LHCN-M2 (cell line): ENCODE measurements around the gene IGFLR1. TPM values are rescaled to one million over a fixed set of nuclear protein-coding genes. Genes with fewer than 3 reads are reported as not detected.
"Not testable (repeated sequence)": the region's sequence is repeated elsewhere in the genome, so short reads cannot be mapped to it uniquely, and the experiment has no call there.

Experiments used
- DNase-seq: peaks from one replicate; pipeline ENCODE4 v3.0.0-alpha.2; 2012; ENCODE audit warnings: low read depth
- total RNA-seq: library from RNA; depleted of rRNA; stranded (reverse); fragments of >200 nt; gene quantifications from 2 replicates; pipeline ENCODE4 v1.2.3, GENCODE V29; 2014; rRNA removed

Gene IGFLR1
- total RNA-seq, 1 experiment from 2014 or later, result 11.7 TPM

DNA sequence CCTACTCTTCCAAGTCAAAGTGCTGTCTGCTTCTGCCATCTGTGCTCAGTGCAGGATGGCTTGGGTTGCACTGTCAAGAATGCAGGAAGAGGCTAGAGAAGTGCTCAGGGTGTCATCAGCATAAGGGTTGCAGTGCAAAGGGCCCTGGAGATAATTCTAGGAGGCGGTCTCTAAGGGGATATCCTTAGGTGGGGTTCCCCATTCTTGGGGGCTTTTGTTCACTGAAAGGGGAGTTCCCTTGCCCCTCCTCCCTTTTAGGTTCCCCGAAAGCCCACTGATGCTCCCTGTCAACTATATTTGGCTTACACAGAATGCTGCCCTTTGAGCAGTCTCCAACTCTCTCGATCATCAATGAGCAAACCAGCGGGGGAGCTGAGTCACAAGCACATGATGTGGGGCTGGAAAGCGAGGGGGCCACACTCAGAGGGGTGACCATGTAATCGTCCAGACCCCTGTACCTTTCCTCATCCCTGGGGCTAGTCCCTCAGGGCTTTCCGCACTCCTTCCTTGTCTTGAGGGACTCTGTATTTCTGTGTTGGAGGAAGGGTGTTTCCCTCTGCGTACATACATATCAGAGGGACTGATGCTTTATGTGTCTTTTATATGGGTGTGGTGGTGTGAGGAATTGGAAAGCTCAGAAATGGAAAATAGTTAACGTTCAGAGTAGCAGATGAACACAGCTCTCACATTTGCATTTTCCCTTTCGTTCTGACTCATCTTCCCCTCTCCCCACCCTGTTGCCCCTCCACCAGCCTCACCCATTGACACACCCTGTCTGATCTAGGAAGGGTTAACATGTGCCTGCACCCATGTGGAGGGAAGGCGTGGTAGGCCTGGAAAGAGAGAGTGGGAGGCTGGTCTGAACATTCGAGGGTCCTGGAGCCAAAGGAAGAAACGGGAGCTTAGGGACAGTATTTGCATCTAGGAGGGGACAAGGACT, 31.2 kb downstream of the IGFLR1 start:
- no peak for DNase-seq

DNA sequence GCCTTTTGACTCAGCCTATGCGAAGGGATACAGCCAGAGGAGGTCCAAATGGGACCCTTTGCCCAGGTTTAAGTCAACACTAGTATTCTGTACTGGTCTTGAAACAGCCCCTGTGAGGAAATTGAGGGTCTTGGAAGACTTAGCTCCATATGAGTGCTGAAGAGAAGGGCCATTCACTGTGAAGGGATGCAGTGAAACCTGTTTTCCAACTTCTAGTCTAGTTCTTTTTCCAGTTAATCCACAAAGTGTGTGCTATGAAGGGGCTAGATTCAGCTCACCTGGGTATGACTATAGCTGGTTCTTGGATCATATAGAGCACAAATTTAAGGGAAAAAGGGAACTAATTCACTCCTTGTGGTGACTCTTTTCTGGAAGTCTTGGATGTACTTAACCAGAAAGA, 33.9 kb downstream of the IGFLR1 start:
- DNase-seq, result no peak

DNA sequence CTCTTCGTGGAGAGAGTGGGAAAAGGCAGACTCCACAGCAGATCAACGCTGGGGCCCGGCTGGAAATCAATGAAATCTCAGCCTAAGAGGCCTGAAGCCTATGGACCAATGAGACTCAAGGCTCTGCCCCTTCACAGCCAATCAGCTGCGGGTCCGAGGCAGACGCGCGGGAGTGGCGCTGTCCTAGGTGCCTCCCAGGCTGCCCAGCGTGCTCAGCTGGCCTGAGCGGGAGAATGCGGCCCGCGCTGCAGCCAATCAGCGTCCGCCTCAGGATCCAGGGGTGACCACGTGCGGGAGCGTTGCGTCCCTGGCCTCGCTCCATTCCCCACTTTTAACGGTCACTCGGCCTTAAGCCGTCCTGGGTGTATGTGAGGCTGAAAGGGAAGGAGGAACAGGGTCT, 38.0 kb downstream of the IGFLR1 start, which contains the start of gene ZBTB32:
Gene ZBTB32, plus strand, starts transcription at position 341 of the 400 bp plus-strand sequence. CDS start 10,069 bp downstream, outside the sequence.
- peak; percentile 40 for DNase-seq

DNA sequence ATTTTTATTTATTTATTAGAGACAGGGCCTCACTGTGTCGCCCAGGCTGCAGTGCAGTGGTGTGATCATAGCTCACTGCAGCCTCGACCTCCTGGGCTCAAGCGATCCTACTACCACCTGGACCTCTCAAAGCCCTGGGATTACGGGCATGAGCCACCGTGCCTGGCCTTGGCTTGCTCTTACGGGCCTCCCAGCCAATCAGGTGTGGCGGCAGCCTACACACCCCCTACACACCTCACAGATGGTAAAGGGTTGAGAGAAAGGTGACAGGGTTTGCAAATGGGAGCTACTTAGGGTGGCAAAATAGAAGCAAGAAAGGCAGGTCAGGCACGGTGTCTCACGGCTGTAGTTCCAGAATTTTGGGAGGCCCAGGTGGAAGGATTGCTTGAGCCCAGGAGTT, 38.9 kb downstream of the IGFLR1 start:
- DNase-seq, result no peak

DNA sequence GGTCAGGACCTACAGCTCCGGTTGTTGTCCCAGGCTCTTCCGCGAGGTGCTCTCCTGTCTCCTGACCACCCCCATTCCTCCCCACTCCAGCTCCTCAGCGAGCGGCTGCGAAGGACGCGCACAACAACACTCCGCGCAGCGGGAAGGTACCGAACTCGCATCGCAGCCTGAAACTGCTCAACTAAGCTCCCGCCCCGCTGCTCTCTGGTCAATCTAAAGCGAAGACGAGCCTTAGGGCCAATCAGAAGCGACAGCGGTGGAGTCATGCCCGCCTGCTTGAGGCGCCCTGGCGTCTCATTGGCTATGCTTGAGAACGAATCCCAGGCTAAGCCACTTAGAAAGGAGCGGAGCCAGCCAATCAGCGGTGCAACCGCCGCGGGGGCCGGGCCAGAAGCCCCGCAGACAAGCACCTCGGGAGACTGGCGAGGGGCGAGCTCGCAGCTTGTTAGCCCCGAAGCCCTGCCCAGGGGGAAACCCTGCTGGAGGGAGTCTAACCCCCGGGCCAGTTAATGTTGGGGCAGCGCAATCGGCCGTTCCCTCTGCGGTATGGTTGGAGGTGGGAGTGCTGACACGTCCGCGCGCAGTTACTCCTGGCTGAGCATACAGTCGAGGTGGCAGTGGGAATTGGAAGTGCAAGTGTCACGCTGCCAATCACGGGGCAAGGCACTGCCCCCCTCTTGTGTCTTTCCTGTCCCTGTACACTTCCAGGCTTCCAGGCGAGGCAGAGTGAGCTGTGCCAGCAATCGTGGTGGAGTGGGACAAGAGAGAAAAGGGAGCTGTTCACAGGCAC, 39.8 kb downstream of the IGFLR1 start:
- peak; percentile 95 for DNase-seq

DNA sequence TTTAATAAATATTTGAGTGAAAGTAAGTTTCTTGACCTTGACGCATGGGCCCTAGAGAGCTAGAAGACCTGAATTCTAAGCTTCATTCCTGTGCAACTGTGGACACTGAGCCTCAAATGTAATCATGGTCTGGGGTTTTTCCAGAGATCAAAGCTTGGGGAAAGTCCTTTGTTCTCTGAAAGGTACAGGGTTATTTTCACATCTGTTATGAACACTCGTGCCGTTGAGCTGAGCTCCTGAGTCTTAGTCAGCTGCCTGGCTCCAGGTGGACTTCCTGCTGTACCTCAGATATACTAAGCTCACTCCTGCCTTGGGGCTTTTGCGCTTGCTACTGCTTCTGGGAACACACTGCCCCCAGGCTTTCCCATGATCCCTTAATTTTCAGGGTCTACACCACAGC, 45.4 kb downstream of the IGFLR1 start:
- DNase-seq, result no peak

DNA sequence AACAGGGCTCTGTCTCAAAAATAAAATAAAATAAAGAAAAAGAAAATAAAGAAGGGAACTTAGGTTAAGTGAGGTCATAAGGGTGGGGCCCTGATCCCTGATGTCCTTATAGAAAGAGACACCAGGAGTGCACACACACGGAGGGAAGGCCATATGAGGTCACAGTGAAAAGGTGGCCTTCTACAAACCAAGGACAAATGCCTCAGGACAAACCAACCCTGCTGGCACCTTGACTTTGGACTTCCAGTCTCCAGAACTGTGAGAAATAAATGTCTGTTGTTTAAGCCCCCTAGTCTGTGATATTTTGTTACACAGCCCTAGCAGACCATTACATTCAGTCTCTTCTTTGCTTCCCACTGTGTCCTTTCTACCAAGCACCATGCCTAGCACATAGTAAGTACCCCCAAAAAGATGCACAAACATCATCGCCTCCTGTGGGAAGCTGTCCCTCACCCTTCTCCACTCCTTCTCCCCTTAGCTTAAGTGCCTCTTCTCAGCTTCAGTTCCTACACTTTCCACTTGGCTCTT, 46.3 kb downstream of the IGFLR1 start:
- no peak for DNase-seq

DNA sequence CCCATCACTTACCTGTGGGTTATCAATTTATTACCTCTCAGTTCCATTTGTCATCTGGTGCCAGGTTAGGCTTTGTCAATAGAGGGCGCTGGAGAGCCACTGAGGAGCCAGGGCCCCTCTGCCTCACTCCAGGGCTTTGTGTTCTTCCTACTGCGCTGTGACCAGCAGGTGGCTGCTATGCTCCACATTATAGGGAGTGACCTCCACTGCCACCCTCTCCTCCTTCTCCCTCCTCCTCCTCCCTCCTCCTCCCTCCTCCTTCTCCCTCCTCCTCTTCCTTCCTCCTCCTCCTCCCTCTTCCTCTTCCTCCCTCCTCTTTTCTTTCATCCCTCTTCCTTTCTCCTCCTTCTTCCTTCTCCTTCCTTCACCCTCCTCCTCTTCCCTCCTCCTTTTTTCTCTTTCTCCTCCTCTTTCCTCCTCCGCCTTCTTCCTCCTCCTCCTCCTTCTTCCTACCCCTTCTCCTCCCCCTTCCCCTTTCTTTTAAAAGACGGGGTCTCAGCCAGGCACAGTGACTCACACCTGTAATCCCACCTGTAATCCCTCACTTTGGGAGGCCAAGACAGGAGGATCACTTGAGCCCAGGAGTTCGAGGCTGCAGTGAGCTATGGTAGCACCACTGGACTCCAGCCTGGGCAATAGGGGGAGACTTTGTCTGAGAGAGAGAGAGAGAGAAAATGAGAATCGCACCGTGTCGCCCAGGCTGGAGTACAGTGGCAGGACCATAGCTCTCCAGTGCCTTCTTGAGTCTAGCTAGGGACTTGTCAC, 48.2 kb downstream of the IGFLR1 start:
- DNase-seq, result peak; percentile 83

DNA sequence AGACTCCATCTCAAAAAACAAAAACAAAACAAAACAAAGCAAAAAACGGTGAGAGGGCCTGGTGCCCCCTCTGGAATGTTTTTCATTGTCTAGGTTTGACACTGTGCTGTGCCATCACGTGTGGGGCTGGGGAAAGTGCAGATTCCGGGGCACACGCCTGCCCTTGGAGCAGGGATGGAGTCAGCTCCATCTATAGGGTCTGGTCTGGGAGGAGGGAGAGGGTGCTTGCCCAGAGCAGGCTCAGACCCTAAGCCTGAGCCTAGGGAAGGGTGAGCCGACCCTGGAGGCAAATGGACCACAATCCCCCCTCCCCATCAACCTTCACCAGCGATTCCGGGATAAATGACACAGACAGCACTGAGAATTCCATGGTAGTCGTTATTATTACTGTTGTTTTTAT, 48.8 kb downstream of the IGFLR1 start:
- DNase-seq, result no peak

DNA sequence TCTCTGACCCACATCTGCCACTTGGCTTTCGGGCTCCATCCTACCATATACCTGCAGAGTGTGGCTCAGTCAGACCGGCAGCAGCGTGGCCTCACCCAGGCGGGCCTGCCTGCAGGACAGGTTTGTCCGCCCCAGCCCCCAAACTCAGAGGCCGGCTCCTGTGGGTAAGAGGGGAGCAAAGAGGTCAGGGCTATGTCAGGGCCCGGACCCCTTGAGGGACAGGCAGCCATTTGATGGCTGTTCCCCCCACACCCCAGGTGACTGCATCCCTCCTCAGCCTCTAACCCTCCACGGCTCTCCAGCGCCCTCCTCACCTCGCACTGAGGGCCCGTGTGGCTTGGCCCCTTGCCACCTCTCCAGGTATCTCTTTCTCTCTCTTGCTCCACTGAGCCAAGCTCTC, 50.2 kb downstream of the IGFLR1 start:
- DNase-seq, result no peak

DNA sequence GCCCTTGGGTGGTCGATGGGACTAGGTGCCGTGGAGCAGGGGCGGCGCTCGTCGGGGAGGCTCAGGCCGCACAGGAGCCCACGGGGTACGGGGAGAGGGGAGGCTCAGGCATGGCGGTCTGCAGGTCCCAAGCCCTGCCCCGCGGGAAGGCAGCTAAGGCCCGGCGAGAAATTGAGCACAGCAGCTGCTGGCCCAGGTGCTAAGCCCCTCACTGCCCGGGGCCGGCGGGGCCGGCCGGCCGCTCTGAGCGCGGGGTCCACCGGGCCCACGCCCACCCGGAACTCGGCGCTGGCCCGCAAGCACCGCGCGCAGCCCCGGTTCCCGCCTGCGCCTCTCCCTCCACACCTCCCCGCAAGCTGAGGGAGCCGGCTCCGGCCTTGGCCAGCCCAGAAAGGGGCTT, 51.1 kb downstream of the IGFLR1 start:
- not testable (repeated sequence) for DNase-seq

DNA sequence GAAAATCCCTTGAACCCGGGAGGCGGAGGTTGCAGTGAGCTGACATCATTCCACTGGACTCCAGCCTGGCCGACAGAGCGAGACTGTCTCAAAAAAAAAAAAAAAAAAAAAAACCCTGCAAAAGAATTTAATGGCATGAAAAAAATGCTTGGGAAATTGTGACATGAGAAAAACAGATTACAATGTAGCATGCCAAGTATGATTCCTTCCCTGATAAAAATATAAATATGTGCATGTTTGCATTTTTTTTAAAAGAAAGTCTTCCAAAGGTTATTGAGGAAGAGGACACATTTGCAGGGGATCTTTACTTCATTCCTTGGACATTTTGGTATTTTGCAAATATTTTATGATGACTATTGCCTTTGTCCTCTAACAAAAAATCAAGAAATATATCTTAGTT, 52.4 kb downstream of the IGFLR1 start:
- DNase-seq, result no peak

Other genes with a start within 250 kb of the IGFLR1 start
- 0.29 and 1.1 TPM in 2 replicates for gene DMKN, start 228.8 kb downstream of the IGFLR1 start, total RNA-seq
- 0.77 TPM in 1 of 2 replicates, not detected in the other for gene SBSN, start 214.1 kb downstream of the IGFLR1 start, total RNA-seq
- not detected in 2 replicates for gene GAPDHS, start 209.0 kb downstream of the IGFLR1 start, total RNA-seq
- gene TMEM147, start 196.8 kb downstream of the IGFLR1 start, total RNA-seq, result 106 and 114 TPM in 2 replicates
- gene ATP4A, start 178.8 kb downstream of the IGFLR1 start, total RNA-seq, result not detected in 2 replicates
- not detected in 2 replicates for gene PMIS2, start 156.3 kb downstream of the IGFLR1 start, total RNA-seq
- gene HAUS5, start 129.7 kb downstream of the IGFLR1 start, total RNA-seq, result 17.4 and 21.0 TPM in 2 replicates
- gene RBM42, start 113.4 kb downstream of the IGFLR1 start, total RNA-seq, result 101 and 103 TPM in 2 replicates
- 0.46 and 1.5 TPM in 2 replicates for gene ETV2, start 100.7 kb downstream of the IGFLR1 start, total RNA-seq
- 383 and 482 TPM in 2 replicates for gene COX6B1, start 94.1 kb downstream of the IGFLR1 start, total RNA-seq
- 0.17 TPM in 1 of 2 replicates, not detected in the other for gene UPK1A, start 75.9 kb downstream of the IGFLR1 start, total RNA-seq
- not detected in 2 replicates for gene ZBTB32, start 37.9 kb downstream of the IGFLR1 start, total RNA-seq
- 9.8 and 10.8 TPM in 2 replicates for gene KMT2B, start 24.4 kb downstream of the IGFLR1 start, total RNA-seq
- 12.2 and 12.4 TPM in 2 replicates for gene U2AF1L4, start 3.0 kb upstream of the IGFLR1 start, total RNA-seq
- 35.2 and 35.6 TPM in 2 replicates for gene PSENEN, start 3.2 kb upstream of the IGFLR1 start, total RNA-seq
- gene LIN37, start 6.1 kb upstream of the IGFLR1 start, total RNA-seq, result 16.9 and 18.7 TPM in 2 replicates
- 0.29 TPM in 1 of 2 replicates, not detected in the other for gene HSPB6, start 14.6 kb upstream of the IGFLR1 start, total RNA-seq
- 7.2 and 8.2 TPM in 2 replicates for gene PROSER3, start 15.7 kb upstream of the IGFLR1 start, total RNA-seq
- 6.4 and 6.6 TPM in 2 replicates for gene ARHGAP33, start 33.1 kb upstream of the IGFLR1 start, total RNA-seq
- not detected in 2 replicates for gene PRODH2, start 70.4 kb upstream of the IGFLR1 start, total RNA-seq
- gene NPHS1, start 110.1 kb upstream of the IGFLR1 start, total RNA-seq, result not detected in 2 replicates
- gene KIRREL2, start 114.5 kb upstream of the IGFLR1 start, total RNA-seq, result not detected in 2 replicates
- gene APLP1, start 126.1 kb upstream of the IGFLR1 start, total RNA-seq, result 38.3 and 47.1 TPM in 2 replicates
- gene NFKBID, start 158.1 kb upstream of the IGFLR1 start, total RNA-seq, result 2.8 and 3.3 TPM in 2 replicates
- gene HCST, start 160.1 kb upstream of the IGFLR1 start, total RNA-seq, result not detected in 2 replicates
- not detected in 2 replicates for gene TYROBP, start 165.8 kb upstream of the IGFLR1 start, total RNA-seq
- 6.5 and 8.3 TPM in 2 replicates for gene LRFN3, start 193.9 kb upstream of the IGFLR1 start, total RNA-seq